SK-N-MC (cell line): Measurements from ENCODE around the gene ANXA8.

Experiments used
- EZH2 ChIP-seq: fragments of 200-600 bp; sonication (generic); IDR thresholded peaks from one replicate; pipeline ENCODE4 v1.6.1; 2017; ENCODE audit warnings: antibody characterized with exemption
- POLR2AphosphoS5 ChIP-seq: IDR thresholded peaks from 2 replicates; pipeline ENCODE4 v1.6.1; 2012; ENCODE audit warnings: mild to moderate bottlenecking, low read depth, low read length, borderline replicate concordance

DNA sequence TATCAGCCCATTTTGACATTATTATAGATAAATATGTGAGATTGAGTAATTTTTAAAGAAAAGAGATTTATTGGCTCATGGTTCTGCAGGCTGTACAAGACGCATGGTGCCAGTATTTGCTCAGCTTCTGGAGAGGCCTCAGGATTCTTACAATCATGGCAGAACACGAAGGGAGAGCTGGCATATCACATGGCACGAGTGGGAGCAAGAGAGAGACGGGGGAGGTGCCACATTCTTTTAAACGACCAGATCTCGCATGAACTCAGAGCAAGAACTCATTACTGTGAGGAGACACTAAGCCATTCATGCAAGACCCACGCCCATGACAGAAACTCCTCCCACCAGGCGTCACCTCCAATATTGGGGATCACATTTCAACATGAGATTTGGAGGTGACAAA lies 59.7 kb downstream of the ANXA8 start:
- TF ChIP-seq POLR2AphosphoS5 (no peak), EZH2 (no peak)
